CMK (cell line): ENCODE data around the gene NAIF1.
"Not testable (repeated sequence)": the region's sequence is repeated elsewhere in the genome, so short reads cannot be mapped to it uniquely, and the experiment has no call there.

ENCODE experiments used
- DNase-seq: peaks from one replicate; pipeline ENCODE4 v3.0.0-alpha.2; 2010; ENCODE audit warnings: low read depth

Gene NAIF1

DNA sequence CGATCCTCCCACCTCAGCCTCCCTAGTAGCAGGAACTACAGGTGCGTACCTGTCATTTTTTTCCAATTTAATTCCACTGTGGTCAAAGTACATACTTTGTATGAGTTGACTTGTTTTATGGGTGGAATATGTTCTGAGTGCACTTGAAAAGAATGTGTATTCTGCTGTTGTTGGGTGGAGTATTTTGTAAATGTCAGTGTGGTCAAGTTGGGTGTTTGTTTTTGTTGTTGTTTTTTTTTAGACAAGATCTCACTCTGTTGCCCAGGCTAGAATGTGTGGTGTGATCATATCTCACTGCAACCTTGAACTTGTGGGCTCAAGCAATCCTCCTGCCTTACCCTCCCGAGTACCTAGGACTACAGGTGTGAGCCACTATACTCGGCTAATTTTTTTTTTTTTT is 18.8 kb upstream of the NAIF1 start:
- no peak for DNase-seq

DNA sequence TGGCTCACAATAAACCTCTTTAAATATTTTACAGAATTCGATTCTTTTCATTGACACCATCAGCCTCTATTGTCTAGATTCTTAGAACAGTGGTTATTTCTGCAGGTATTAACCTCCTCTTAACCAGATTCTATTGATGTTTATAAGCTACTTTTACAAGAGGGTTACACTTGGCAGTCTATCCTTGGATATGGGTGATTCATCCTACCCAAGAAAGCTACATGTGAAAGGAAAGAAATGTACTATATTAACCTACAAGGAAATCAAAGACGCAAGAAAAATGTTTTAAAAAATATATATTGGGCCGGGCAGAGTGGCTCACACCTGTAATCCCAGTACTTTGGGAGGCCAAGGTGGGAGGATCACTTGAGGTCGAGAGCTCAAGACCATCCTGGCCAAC is 17.6 kb upstream of the NAIF1 start:
- no peak for DNase-seq

DNA sequence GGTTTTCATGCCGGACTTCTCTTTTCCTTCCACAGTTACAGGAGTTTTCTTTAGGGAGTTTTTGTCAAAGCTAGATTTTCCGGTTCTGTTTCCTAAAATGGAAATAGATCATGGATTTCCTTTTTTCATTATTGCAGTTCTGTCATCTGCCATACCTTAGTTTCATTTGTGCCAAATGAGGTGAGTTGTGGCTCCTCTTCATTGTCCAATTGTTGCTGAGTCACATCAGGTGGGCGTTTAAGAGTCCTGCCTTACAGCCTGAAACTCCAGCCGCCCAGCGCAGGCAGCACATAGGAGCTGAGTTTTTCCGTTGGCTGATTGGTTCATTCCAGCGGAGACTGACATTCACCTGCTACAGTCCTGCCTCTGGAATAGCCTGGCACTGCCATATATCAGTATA is 15.0 kb upstream of the NAIF1 start:
- no peak for DNase-seq

DNA sequence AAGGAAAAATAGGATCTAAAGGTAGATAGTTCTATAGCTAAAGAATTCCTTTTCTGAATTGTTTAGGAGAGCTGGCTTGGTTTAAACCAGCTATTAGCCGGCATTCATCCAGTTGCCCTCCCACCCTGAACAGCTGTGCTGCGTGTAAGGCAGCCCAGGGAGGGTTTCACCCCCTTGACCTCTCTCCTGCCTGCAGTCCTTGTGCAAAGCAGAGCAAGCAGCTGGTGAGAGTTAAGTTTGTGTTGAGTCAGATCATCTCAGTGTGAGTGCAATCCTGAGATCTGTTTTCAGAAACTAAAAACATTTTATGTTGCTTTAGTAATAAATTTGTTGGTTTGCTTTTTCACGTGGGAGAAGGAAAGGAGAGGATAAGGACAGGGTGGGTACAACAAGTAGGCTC is 13.9 kb upstream of the NAIF1 start:
- DNase-seq = no peak

DNA sequence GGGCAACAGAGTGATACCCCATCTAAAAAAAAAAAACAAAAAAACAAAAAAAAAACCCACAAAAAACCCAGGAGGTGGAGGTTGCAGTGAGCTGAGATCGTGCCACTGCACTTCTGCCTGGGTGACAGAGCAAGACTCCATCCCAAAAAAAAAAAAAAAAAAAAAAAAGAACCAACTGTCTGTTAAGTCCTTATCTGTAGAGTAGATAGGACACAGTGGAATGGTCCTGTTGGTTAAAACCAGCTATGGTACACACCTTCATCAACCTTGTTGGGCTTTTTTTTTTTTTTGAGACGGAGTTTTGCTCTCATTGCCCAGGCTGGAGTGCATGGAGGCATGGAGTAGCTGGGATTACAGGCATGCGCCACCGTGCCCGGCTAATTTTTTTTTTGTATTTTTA is 13.1 kb upstream of the NAIF1 start:
- no peak for DNase-seq

DNA sequence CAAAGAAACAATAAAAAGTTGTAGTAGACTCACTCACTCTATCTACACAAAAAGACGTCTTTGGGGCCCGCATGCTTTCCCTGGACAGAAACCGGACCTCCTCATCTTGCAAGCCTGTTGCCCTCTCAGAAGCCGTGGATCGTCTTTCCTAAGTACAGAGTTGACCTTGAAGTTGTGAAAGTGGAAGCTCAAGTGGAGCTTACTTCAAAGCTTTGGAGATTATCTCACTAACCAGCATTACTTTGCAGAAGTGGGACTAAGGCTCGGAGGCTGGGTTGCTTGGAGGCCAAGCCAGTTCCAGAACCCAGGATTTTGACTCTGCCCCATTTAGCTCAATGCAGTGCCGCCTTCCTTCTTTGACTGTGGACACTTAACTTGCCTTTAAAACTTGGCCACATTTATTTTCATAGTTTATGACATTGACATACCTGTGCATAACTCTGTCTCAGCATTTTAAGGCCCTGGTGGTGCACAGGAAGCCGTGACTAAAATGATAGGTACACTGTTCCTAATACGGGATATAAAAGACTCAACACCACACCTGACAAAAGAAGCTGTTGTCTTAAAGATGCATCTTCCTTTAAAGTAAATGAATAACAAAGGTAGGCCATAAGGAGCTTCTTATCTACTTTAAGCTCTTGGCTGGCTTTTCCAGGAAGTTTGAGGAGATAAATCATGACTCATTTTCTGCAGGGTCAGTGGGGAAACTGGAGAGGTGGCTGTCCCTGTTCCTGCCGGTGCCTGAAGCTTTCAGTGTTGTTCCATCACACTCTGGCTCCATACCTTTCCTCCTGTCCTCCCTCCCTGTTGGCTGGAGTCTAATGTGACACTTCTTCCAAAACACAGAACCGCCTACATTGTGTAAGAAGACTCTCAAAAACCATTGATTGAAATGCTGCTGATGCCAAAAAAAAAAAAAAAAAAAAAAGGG is 11.6 kb upstream of the NAIF1 start:
- no peak for DNase-seq

DNA sequence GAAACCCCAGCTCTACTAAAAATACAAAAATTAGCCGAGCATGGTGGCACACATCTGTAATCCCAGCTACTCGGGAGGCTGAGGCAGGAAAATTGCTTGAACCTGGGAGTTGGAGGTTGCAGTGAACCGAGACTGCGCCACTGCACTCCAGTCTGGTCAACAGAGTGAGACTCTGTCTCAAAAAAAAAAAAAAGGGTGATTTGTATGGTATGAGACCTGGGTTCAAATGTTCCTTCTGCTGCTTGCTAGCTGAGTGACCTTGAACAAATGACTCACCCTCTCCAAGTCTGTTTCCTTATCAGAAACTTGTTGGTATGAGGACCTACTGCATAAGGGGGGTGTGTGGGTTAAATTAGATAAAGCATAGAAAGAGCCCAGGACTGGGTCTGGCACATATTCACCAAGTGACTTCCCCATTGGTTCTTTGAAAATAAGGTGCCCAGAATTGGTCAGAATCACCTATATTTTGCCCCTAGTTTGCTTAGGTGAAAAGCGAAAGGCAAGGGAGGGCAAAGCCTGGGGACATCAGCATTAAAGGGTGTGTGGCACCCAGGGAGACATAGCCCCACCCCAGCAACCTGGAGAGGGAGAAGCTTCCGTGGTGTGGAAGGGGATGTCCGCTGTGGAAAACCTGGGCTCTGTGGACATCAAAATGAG is 10.9 kb upstream of the NAIF1 start:
- DNase-seq = no peak

DNA sequence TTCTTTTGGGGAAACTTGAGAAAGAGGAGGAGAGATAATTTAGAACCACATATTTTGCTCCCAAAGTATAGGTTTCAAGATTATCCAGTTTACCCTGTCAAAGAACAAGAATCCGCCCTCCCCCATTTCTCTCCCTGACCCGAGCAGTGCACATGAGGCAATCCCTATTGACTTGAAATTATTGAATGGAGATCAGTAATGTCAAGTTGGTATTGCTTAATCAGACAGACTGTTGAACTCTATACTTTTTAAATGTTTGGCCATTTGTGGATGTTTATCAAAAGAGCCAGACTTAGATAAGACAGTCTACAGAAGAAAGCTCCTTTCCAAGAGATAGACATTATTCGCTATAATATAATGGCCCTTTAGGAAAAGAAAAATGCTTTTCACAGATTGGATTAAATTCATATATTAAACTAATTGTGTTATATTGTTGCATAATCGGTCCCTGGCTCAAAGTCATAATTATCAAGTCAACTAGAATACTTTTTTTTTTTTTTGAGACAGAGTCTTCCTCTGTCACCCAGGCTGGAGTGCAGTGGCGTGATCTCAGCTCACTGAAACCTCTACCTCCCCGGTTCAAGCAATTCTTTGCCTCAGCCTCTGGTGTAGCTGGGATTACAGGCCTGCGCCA is 6.2 kb upstream of the NAIF1 start:
- no peak for DNase-seq

DNA sequence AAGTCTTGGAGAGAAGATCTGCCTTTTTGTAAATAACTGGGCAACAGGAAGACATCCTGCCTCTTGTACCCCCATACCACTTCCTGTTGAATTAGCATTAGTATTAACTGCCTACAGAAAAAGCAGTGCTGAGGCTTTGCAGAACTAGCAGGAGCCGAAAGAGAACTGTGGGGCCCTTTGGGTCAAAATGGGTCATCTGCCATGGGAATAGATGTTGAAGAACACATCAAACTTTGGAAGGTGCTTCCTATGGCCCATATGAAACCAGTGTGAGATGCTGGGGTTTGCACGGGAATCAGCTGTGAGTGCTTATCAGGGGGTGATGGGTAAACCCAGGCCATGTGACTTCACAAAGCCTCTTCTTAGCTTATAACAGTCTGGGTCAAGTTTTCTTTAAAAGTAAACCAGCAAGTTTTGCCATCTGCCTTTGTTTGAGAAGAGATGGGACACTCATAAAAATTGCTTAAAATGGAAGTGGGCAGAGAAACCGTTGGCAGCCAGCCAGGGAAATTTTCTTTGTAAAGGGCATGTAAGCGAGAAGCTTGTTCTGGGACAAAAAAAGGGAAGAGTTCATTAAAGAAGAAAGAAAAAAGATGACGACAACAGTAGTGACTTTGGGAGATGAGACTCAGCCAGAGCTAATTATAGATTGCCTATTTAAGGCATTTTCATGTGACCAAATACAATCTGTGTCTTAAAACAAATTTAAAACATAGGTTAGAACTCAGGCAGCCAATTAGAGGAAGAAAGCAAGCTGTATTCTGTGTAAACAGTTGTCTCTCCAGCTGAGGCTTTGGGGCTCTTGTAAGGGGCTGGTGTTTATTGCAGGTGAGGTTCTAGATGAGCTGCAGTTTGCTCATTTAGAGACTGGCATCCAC is 5.3 kb upstream of the NAIF1 start:
- no peak for DNase-seq

DNA sequence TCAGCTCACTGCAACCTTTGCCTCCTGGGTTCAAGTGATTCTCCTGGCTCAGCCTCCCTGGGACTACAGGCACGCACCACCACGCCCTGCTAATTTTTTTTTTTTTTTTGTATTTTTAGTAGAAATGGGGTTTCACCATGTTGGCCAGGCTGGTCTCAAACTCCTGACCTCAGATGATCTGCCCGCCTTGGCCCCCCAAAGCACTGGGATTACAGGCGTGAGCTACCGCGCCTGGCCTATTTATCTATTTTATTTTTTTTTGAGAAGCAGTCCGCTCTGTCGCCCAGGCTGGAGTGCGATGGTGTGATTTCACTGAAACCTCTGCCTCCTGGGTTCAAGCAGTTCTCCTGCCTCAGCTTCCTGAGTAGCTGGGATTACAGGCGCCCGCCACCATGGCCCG is 4.4 kb upstream of the NAIF1 start:
- DNase-seq = not testable (repeated sequence)

DNA sequence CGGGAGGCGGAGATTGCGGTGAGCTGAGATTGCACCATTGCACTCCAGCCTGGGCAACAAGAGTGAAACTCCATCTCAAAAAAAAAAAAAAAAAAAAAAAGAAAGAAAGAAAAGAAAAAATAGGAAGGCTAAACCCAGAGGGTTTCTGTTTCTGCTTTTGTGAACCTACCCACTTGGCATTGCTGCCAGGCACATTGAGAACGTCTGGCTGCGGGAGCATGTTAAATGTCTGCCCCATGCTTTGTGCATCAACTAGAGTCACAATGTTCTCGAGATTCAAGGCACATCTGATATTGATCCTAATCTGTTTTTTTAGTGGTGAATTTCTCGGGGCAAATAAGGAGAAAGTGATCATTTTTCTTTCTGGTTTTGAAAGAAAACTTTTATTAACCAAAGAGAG is 3.8 kb upstream of the NAIF1 start:
- no peak for DNase-seq

DNA sequence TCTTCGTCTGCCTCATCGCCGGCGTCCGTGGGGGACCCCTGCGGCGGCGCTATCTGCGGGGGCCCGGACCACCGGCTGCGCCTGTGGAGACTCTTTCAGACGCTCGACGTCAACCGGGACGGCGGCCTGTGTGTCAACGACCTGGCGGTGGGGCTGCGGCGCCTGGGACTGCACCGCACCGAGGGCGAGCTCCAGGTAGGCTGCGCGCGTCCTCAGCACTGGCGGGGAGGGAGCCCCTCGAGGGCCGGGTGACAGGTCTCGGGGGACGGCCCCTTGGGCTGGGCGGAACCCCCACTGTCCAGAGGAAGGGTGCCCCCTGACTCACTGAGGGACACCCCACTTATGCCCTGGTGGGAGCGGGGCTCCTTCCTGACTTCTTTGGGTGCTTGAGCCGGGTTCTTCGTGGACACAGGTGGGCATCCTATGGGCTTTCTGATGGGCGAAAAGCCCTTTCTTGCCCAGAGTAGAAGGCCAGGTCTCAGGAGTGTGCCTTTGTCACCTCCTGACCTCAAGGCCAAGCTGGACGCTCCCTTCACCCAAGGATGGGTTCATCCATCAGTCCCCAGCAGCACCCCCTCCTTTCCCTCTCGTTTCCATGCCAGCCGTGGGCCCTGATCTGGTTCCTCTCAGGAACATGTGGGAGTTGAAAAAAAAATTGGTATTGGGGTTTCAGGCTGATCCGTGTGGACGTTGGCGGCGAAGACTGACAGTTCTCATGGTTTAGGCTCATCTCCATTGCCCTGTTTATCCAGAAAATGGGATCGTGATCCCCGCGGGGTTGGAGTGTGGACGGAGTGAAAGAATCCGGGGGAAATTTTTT is 1.5 kb upstream of the NAIF1 start:
- no peak for DNase-seq

DNA sequence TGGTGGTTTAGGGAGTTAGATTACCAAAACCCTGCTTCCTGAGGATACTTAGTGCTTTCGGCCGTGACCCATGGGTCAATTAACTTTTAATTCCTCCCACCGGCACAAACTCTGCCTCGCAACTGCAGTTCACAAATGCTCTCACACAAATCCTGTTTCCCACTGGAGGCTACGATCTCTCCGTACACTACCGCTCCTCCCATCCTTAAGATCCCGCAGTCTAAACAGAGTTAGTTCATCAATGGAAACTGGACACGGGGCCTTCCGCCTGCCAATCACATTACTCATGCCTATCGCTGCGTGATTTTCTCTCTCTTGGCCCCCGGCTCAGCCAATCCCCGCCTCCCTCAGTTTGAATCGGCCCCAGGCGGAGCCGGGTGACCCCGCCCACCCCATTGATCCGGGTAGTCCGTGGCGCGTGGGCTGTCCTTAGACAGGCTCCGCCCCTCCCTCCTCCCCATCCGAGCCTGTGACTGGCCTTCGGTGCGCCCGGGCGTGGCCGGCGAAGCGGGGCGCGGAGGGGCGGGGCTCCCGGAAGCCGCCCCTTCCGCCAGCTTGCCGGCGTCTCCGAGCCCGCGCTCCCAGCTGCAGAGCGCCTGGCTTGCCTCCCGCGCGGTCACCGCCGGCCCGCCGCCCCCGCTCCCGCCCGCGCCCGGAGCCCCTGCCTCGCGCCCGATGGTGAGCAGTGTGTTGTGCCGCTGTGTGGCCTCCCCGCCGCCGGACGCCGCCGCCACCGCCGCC is 695 bp upstream of the NAIF1 start, which contains the start of gene SLC25A25:
Gene SLC25A25, plus strand, starts transcription at position 588 of the 741 bp plus-strand sequence. Its CDS starts 88 bp downstream, at position 676.
- peak; percentile 97 for DNase-seq

DNA sequence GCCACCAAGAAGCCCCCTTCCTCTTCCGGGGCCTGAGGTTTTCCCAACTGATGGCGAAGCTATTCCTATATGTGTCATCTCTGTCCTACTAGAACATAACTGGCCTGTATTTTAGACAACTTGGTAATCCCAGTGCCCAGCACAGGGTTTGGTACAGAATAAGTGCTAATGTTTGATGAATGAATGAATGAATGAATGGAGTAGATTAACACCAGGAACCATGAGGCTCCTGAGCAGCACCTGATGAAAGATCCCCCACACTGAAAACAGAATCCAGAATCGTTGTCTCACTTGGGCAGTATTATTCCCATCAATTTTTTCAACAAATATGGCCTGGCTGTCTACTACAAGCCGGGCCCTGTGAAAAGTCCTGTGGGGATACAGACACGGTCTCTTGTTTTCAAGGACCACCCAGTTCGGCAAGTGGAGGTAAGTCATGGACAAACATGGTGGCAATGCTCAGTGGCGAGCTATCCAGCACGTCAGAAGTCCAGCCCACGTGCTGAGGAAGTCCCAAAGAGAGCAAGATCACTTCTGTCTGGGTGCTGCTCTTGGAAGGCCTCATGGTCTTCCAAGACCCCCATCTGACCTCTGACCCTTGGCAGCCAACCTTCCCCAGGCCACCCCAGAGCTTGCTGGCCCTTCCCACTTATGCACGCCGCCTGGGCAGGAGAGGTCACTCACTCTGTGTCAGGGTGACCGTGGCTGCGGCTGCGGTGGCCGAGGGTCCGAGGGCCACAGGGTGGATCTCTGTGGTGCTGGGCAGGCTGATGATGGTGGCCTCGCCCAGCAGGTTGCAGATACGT is 1.0 kb downstream of the NAIF1 start:
- no peak for DNase-seq

DNA sequence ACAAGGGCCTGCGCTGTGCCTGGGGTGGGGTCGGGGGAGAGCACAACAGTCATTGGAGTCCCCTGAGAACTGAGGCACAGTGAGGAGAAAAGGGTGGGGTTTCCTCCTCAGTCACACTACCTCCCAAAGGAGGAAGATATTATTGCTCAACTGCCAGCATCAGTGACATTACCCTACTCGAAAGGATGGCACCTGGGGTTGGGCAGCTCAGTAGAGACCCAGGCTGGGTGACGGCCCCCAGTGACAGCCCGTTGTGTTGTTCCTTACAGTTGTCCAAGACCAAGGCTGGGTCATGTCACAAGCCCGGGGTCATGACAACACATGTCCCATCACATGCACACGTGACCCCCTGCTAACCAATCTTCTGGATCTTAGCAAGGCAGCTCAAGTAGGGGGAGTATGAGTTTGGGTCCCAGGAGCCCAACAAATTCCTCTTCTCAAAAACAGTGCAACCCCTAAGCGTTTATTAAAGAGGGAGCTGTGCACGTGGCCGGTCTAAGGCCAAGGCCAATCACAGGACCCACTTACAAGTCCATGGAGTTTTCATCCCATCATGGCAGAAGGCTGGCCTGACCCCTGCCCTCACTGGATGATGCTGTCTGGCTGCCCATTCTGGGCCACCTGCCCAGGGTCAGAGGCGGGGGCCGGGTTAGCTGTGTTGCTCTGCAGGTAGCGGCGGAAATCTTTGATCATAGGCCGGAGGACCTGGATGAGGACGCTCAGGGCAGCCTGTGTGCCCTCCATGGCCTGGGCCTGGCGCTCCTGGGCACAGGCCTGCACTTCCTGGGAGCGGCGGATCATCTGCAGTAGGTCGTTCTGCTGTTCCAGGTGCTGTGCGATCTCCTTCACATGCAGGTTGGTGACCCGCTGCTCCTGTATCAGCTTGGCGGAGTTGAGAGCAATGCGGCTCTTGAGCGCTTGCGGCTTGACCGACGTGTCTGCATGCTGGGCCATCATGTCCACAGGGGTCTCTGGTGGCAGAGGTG is 4.0 kb downstream of the NAIF1 start:
- DNase-seq = no peak

DNA sequence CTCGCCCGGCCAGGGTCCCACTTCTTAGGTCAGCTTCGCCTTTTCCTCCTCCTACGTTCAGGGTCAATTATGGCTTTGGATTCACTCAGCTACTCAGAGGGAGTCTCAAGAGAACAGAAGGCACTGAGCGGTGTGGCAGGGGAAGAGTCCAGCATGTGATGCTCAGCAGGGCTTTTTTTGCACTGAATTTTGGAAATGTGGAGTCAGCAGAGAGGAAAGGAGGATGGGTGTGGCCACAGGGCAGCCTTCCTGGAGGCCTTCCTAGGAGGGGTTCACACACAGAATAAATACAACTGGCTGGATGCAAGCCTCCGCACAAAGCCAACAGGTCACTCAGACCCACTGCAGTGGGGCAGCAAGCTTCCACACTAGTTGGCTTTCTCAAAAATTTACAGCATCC is 4.8 kb downstream of the NAIF1 start:
- no peak for DNase-seq

DNA sequence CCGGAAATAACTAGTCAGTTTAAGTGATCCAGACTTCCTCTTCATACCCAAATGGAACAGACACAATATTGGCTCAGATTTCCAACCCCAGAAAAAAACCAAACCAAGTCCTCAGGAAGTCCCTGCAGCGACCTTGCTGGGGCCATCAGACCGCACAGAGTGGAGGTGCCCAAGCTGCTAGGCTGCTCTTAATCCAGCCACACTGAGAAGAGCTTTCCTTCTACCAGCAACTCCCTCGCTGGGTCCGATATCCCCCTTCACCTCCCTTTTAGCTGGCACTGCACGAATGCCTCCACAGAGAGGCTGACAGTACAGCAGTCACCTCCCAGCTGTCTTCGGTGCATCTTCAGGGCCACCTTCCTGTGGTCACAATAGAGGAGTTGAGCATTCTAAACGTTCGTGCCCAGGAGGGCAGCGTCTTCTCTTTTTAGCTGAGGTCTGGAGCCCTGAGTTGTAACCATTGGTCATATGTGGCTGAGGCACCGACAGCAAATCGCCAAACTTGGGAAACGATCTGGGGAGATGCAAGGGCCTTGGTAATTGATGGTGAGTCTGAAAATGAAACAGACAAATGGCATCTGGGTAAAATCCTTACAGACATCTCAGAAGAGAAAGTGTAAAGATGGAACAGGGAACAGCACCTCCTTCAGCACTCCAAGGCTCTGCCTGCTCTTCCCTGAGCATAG is 5.7 kb downstream of the NAIF1 start:
- no peak for DNase-seq
